Mesodermal cell (in vitro differentiated cells): ENCODE measurements around the gene STX18.

Source experiments
- H3K27ac ChIP-seq: 2 replicates; pipeline ENCODE4 v1.7.0; 2013; ENCODE audit warnings: mild to moderate bottlenecking, low read depth, low read length, moderate library complexity; ENCODE audit not compliant: severe bottlenecking
- H3K36me3 ChIP-seq: 2 replicates; pipeline ENCODE4 v1.7.1; 2013; ENCODE audit warnings: mild to moderate bottlenecking, low read length, moderate library complexity; ENCODE audit not compliant: control insufficient read depth, insufficient read depth
- H3K4me1 ChIP-seq: one replicate; pipeline ENCODE4 v1.7.1; 2013; ENCODE audit warnings: mild to moderate bottlenecking, low read length; ENCODE audit not compliant: insufficient read depth, control insufficient read depth, poor library complexity, severe bottlenecking
- H3K4me3 ChIP-seq: 2 replicates; pipeline ENCODE4 v1.7.0; 2013; ENCODE audit warnings: low read length, control low read depth, mild to moderate bottlenecking; ENCODE audit not compliant: insufficient read depth, poor library complexity, severe bottlenecking; ENCODE audit errors: extremely low read depth
- H3K9me3 ChIP-seq: 2 replicates; pipeline ENCODE4 v1.7.1; 2013; ENCODE audit warnings: mild to moderate bottlenecking, low read length, moderate library complexity; ENCODE audit not compliant: control insufficient read depth
- WGBS, 2 experiments: methylation state at CpG; one replicate each; pipeline ENCODE4 v1.1.5; 2013; ENCODE audit warnings: missing lambda C conversion rate in 2 of 2; ENCODE audit not compliant: insufficient coverage in 2 of 2; 5-methylcytosine and 5-hydroxymethylcytosine counted together

STX18 gene

DNA sequence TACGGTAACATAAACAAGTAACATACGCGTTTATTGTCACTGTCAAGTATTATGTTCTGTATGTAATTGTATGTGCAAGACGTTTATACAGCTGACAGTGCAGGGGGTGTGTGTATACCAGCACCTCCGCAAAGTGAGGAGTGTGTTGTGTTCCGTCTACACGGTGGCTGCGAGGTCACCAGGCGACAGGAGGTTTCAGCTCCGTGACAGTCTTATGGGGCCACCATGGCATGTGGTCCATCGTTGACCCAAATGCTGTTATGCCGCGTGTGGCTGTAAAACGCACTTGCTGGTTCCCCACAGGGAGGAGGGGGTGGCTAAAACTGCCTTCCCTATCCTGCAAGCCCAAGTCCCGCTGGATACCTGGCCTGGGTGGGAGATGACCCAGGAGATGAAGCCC is 129.9 kb downstream of the STX18 start:
- Histone ChIP-seq H3K4me1 (no peaks in the 10 kb centered on the region), H3K9me3 (no peaks in the 10 kb centered on the region), H3K36me3 (peaks cover 9% of the 10 kb centered on the region), H3K4me3 (no peak overlapping the region), H3K27ac (no peak overlapping the region)
- 92 to 94% methylated on average over 10 to 11 of the region's 15 CpGs for WGBS, 2 experiments

DNA sequence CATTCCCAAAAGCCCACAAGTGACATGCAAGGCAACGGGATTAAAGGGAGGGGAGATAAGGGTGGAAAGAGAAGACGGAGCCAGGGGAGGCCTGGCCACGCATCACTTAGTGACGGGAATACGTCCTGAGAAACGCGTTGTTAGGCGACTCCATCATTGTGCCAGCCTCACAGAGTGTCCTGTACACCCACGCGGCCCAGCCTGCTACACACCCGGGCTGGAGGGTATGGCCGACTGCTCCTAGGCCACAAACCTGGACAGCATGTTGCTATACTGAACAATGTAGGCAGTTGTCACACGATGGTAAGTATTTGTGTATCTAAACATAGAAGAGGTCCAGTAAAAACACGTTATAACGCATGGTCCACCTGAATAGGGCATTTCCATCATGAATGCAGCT is 131.6 kb downstream of the STX18 start:
- WGBS, 2 experiments, result 93 to 95% methylated on average over 13 to 15 of the region's 15 CpGs
- no peak overlapping the region for H3K27ac ChIP-seq

GRCh38 chr4:4409416-4410115 is 132.3 kb downstream of the STX18 start:
- Histone ChIP-seq H3K4me1 (no peaks in the 10 kb centered on the region), H3K4me3 (no peak overlapping the region), H3K36me3 (no peaks in the 10 kb centered on the region), H3K9me3 (no peaks in the 10 kb centered on the region), H3K27ac (no peak overlapping the region)
- 93 to 94% methylated on average over 18 to 22 of the region's 23 CpGs for WGBS, 2 experiments

More for the DNA sequence above, 131.6 kb downstream of the STX18 start:
- no peaks in the 10 kb centered on the region for H3K4me1 ChIP-seq
- H3K4me3 ChIP-seq, result no peak overlapping the region
- no peaks in the 10 kb centered on the region for H3K9me3 ChIP-seq
- no peaks in the 10 kb centered on the region for H3K36me3 ChIP-seq

- H3K9me3 ChIP-seq, result no peaks in the 10 kb centered on the region
- H3K27ac ChIP-seq, result no peak overlapping the region
- H3K4me3 ChIP-seq, result no peak overlapping the region
- no peaks in the 10 kb centered on the region for H3K36me3 ChIP-seq
- 84 to 94% methylated on average over 20 to 21 of the region's 23 CpGs for WGBS, 2 experiments
- H3K4me1 ChIP-seq, result no peaks in the 10 kb centered on the region
Measured at GRCh38 chr4:4408576-4409335, 133.1 kb downstream of the STX18 start.

DNA sequence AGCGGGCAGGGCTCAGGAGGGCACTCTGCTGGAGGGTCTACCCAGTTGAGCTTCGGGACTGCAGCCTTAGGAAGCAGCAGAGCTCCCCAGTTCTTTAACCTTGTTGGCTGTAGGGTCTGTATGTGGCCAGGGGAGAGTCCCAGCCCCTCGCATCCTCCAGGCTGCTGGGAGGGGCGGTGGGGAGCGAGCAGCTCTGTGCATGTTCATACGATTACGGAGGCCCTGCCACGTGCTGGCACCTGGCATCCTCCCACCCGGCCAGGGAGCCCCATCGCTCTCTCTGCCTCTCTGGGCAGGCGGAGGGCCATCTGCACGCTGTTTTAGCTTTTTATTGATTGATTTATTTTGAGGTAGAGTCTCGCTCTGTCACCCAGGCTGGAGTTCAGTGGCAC is 133.7 kb downstream of the STX18 start:
- no peaks in the 10 kb centered on the region for H3K36me3 ChIP-seq
- 86 to 91% methylated on average over 9 of the region's 13 CpGs for whole genome bisulfite sequencing, 2 experiments
- H3K9me3 ChIP-seq, result no peaks in the 10 kb centered on the region

GRCh38 chr4:4407299-4408131 is 134.3 kb downstream of the STX18 start:
- Histone ChIP-seq H3K9me3 (no peaks in the 10 kb centered on the region), H3K4me3 (no peak overlapping the region), H3K4me1 (no peaks in the 10 kb centered on the region), H3K27ac (no peak overlapping the region), H3K36me3 (no peaks in the 10 kb centered on the region)
- WGBS, 2 experiments, result 91 to 93% methylated on average over 19 of the region's 19 CpGs

More for the DNA sequence above, 133.7 kb downstream of the STX18 start:
- Histone ChIP-seq H3K4me1 (no peaks in the 10 kb centered on the region), H3K4me3 (no peak overlapping the region), H3K27ac (no peak overlapping the region)

DNA sequence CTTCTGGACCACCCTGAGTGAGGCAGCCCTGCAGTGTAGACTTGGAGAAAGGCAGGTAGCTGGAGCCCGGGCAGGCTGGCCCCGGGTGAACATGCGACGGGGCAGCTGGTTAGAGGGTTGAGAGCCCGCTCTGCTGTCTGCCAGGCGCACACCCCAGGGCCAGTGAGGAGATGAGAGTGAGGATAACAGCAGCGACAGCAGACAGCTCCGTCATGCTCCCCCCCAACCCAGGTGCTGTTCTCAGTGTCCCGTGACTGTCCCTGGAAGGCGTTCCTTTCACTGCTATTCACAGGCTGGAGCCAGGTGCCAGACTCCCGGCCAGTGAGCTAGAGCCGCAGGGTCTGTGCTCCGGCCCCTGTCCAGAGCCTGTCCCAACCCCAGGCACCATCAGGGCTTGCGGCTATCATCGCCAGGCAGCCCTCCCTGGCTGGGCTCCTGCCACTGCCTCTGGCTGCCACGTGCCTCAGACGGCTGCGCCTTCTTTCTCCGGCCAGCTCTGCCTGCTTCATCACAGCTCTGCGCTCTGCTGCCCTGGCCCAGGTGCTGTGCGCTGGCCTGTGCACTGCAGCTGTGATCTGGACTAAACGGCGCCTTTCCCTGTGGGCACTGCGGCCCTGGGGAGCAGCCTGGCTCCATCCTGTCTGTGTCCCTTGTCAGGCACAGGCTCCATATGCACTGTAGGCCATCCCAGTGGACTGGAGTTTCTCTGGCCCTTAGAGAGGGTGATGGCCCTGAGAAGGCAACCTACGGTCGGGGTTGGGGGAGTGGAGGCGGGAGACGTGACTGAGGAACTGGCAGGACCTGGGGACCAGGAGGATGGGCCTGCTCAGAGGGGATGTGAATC is 135.2 kb downstream of the STX18 start:
- 95 to 97% methylated on average over 25 to 28 of the region's 28 CpGs for WGBS, 2 experiments
- H3K9me3 ChIP-seq, result no peaks in the 10 kb centered on the region
- no peaks in the 10 kb centered on the region for H3K4me1 ChIP-seq
- H3K27ac ChIP-seq, result no peak overlapping the region
- H3K36me3 ChIP-seq, result no peaks in the 10 kb centered on the region
- H3K4me3 ChIP-seq, result no peak overlapping the region

GRCh38 chr4:4405358-4405962 is 136.4 kb downstream of the STX18 start:
- WGBS, 2 experiments, result 91 to 96% methylated on average over 11 to 13 of the region's 15 CpGs
- Histone ChIP-seq H3K27ac (no peak overlapping the region), H3K36me3 (no peaks in the 10 kb centered on the region), H3K9me3 (no peaks in the 10 kb centered on the region), H3K4me1 (no peaks in the 10 kb centered on the region), H3K4me3 (no peak overlapping the region)

- Histone ChIP-seq H3K27ac (no peak overlapping the region), H3K36me3 (no peaks in the 10 kb centered on the region), H3K9me3 (peaks cover 6% of the 10 kb centered on the region), H3K4me1 (no peaks in the 10 kb centered on the region), H3K4me3 (no peak overlapping the region)
- 92 to 98% methylated on average over 5 of the region's 13 CpGs for WGBS, 2 experiments
Measured at GRCh38 chr4:4402966-4403365, 138.9 kb downstream of the STX18 start.

DNA sequence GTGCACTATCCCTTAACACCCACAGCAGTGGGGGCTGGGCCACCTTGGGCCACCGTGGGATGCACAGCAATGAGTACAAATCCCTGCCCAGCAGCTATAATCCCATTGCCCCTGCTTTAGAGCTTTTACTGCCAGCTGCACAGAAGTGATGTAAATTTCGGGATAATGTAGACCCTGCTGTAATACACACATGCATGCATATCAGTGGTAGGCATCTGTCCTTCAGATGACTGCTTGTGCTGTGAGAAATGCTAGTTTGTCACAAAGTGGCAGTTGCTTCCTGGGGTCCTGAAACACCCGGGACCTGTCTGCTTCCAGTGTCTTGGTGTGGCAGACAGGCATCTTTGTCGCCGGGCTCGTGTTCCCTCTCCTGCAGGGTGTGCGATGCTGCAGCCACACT is 140.8 kb downstream of the STX18 start:
- H3K27ac ChIP-seq, result no peak overlapping the region
- no peaks in the 10 kb centered on the region for H3K36me3 ChIP-seq
- H3K9me3 ChIP-seq, result peaks cover 6% of the 10 kb centered on the region
- H3K4me3 ChIP-seq, result no peak overlapping the region
- 91 to 92% methylated on average over 6 of the region's 7 CpGs for WGBS, 2 experiments
- H3K4me1 ChIP-seq, result peaks cover 12% of the 10 kb centered on the region
